HEK293T (cell line): ENCODE data around the gene ALOX12.

Experiments
- ELF4 ChIP-seq: fragments of 450-650 bp; IDR thresholded peaks from 2 replicates; pipeline ENCODE4 v1.6.1; 2017; ENCODE audit warnings: antibody characterized with exemption
- FOXA1 ChIP-seq: fragments of 450-650 bp; IDR thresholded peaks from 2 replicates; pipeline ENCODE4 v1.6.1; 2016; ENCODE audit warnings: mild to moderate bottlenecking
- FOXK2 ChIP-seq: fragments of 450-650 bp; IDR thresholded peaks from 2 replicates; pipeline ENCODE4 v1.6.1; 2016; ENCODE audit warnings: mild to moderate bottlenecking
- FOXM1 ChIP-seq: fragments of 450-650 bp; IDR thresholded peaks from 2 replicates; pipeline ENCODE4 v1.6.1; 2017; ENCODE audit warnings: mild to moderate bottlenecking, borderline replicate concordance
- HDGF ChIP-seq: fragments of 450-650 bp; IDR thresholded peaks from 2 replicates; pipeline ENCODE4 v1.6.1; 2017; ENCODE audit warnings: antibody characterized with exemption, borderline replicate concordance
- LEF1 ChIP-seq: fragments of 450-650 bp; IDR thresholded peaks from 2 replicates; pipeline ENCODE4 v1.6.1; 2017; ENCODE audit warnings: mild to moderate bottlenecking, borderline replicate concordance
- NFRKB ChIP-seq: fragments of 450-650 bp; IDR thresholded peaks from 2 replicates; pipeline ENCODE4 v1.6.1; 2016; ENCODE audit warnings: mild to moderate bottlenecking, moderate library complexity
- SP1 ChIP-seq: fragments of 450-650 bp; IDR thresholded peaks from 2 replicates; pipeline ENCODE4 v1.6.1; 2017
- SUZ12 ChIP-seq: fragments of 450-650 bp; IDR thresholded peaks from 2 replicates; pipeline ENCODE4 v1.6.1; 2016; ENCODE audit warnings: mild to moderate bottlenecking
- TARDBP ChIP-seq: fragments of 450-650 bp; IDR thresholded peaks from 2 replicates; pipeline ENCODE4 v1.6.1; 2016
- ZNF384 ChIP-seq: fragments of 450-650 bp; IDR thresholded peaks from 2 replicates; pipeline ENCODE4 v1.6.1; 2016
- TF ChIP-seq, protein P1 (sequence below): fragments of 450-650 bp; IDR thresholded peaks from 2 replicates; pipeline ENCODE4 v1.6.1; 2016

GRCh38 chr17:7020894-7021664, 25.2 kb downstream of the ALOX12 start:
- no peak for TF ChIP-seq FOXM1
- TF ChIP-seq ZNF384: no peak
- no peak for TF ChIP-seq LEF1
- TF ChIP-seq FOXK2: no peak
- no peak for TF ChIP-seq FOXA1
- TF ChIP-seq SP1: no peak
- TF ChIP-seq TARDBP: no peak
- no peak for TF ChIP-seq HDGF
- no peak for TF ChIP-seq ELF4
- TF ChIP-seq SUZ12: no peak
- TF ChIP-seq NFRKB: no peak
- TF ChIP-seq, protein P1, sequence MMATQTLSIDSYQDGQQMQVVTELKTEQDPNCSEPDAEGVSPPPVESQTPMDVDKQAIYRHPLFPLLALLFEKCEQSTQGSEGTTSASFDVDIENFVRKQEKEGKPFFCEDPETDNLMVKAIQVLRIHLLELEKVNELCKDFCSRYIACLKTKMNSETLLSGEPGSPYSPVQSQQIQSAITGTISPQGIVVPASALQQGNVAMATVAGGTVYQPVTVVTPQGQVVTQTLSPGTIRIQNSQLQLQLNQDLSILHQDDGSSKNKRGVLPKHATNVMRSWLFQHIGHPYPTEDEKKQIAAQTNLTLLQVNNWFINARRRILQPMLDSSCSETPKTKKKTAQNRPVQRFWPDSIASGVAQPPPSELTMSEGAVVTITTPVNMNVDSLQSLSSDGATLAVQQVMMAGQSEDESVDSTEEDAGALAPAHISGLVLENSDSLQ: no peak
